Left ventricle myocardium inferior (tissue), 1 donor: ENCODE measurements around the gene TSPAN33. TPM values are rescaled to one million over a fixed set of nuclear protein-coding genes. Genes with fewer than 3 reads are reported as not detected.

Source experiments
- DNase-seq: peaks from one replicate; pipeline ENCODE4 v3.0.0-alpha.2; 2020
- H3K27ac ChIP-seq: fragments of 200-600 bp; replicated peaks from 2 replicates; pipeline ENCODE4 v1.8.0; 2021
- H3K27me3 ChIP-seq: fragments of 200-600 bp; 2 replicates; pipeline ENCODE4 v1.8.0; 2021; ENCODE audit warnings: low read depth
- H3K36me3 ChIP-seq: fragments of 200-600 bp; 2 replicates; pipeline ENCODE4 v1.8.0; 2021
- H3K4me1 ChIP-seq: fragments of 200-600 bp; 2 replicates; pipeline ENCODE4 v1.8.0; 2021
- H3K4me3 ChIP-seq: fragments of 200-600 bp; 2 replicates; pipeline ENCODE4 v1.8.0; 2021; ENCODE audit warnings: mild to moderate bottlenecking, moderate library complexity
- H3K9me3 ChIP-seq: fragments of 200-600 bp; replicated peaks from 2 replicates; pipeline ENCODE4 v1.8.0; 2021
- intact Hi-C: fragments of 100-400 bp; cut with micrococcal nuclease; formaldehyde crosslinking; loops from one replicate; pipeline ENCODE4 v1.11.0; 2022
- total RNA-seq: library from RNA; stranded (reverse); fragmentation: NEBNext Ultra II Directional; extraction: Animal tissue kit (Norgen Biotek cat#: 25700); gene quantifications from one replicate; pipeline ENCODE4 v1.2.1, GENCODE V29; 2021
- TF ChIP-seq, protein P1 (sequence below): fragments of 200-600 bp; IDR thresholded peaks from 2 replicates; pipeline ENCODE4 v1.8.0; 2021; ENCODE audit warnings: antibody characterized with exemption, mild to moderate bottlenecking, borderline replicate concordance
- donor health status: DM: no; HTN: yes; CAD: no; lungs with severe emphysema.

The TSPAN33 gene
- total RNA-seq, 1 donor from 2014 or later, result 9.7 TPM

GRCh38 chr7:129126314-129126713 lies 18.2 kb upstream of the TSPAN33 start:
- no peaks in the 10 kb centered on the region for H3K36me3 ChIP-seq
- no peaks in the 10 kb centered on the region for H3K4me1 ChIP-seq
- no peak overlapping the region for H3K4me3 ChIP-seq
- no peak overlapping the region for H3K27ac ChIP-seq
- no peak for DNase-seq
- TF ChIP-seq, protein P1, sequence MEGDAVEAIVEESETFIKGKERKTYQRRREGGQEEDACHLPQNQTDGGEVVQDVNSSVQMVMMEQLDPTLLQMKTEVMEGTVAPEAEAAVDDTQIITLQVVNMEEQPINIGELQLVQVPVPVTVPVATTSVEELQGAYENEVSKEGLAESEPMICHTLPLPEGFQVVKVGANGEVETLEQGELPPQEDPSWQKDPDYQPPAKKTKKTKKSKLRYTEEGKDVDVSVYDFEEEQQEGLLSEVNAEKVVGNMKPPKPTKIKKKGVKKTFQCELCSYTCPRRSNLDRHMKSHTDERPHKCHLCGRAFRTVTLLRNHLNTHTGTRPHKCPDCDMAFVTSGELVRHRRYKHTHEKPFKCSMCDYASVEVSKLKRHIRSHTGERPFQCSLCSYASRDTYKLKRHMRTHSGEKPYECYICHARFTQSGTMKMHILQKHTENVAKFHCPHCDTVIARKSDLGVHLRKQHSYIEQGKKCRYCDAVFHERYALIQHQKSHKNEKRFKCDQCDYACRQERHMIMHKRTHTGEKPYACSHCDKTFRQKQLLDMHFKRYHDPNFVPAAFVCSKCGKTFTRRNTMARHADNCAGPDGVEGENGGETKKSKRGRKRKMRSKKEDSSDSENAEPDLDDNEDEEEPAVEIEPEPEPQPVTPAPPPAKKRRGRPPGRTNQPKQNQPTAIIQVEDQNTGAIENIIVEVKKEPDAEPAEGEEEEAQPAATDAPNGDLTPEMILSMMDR, result no peak
- peaks cover 5% of the 10 kb centered on the region for H3K9me3 ChIP-seq
- intact Hi-C loops, result no loop called here
- H3K27me3 ChIP-seq, result peaks cover 38% of the 10 kb centered on the region

- peaks cover 38% of the 10 kb centered on the region for H3K27me3 ChIP-seq
- intact Hi-C loops, result no loop called here
- H3K36me3 ChIP-seq, result no peaks in the 10 kb centered on the region
- no peak for DNase-seq
- H3K4me3 ChIP-seq, result no peak overlapping the region
- no peaks in the 10 kb centered on the region for H3K4me1 ChIP-seq
- no peak overlapping the region for H3K27ac ChIP-seq
- no peaks in the 10 kb centered on the region for H3K9me3 ChIP-seq
- TF ChIP-seq, protein P1, result no peak
Observed at GRCh38 chr7:129127154-129127553, 17.4 kb upstream of the TSPAN33 start.

GRCh38 chr7:129127601-129128000 lies 16.9 kb upstream of the TSPAN33 start:
- no peaks in the 10 kb centered on the region for H3K36me3 ChIP-seq
- DNase-seq, result no peak
- no peaks in the 10 kb centered on the region for H3K9me3 ChIP-seq
- H3K4me1 ChIP-seq, result no peaks in the 10 kb centered on the region
- H3K27me3 ChIP-seq, result peaks cover 38% of the 10 kb centered on the region
- H3K27ac ChIP-seq, result no peak overlapping the region
- intact Hi-C loops, result no loop called here
- TF ChIP-seq, protein P1, result no peak
- H3K4me3 ChIP-seq, result no peak overlapping the region

- Histone ChIP-seq H3K27me3 (no peaks in the 10 kb centered on the region), H3K27ac (no peak overlapping the region), H3K36me3 (no peaks in the 10 kb centered on the region), H3K4me1 (no peaks in the 10 kb centered on the region), H3K4me3 (no peak overlapping the region), H3K9me3 (no peaks in the 10 kb centered on the region)
- intact Hi-C loops, result no loop called here
- TF ChIP-seq, protein P1, result no peak
- no peak for DNase-seq
Observed at GRCh38 chr7:129134356-129134987, 10.0 kb upstream of the TSPAN33 start.

- TF ChIP-seq, protein P1, result no peak
- Histone ChIP-seq H3K27me3 (no peaks in the 10 kb centered on the region), H3K4me3 (no peak overlapping the region), H3K4me1 (no peaks in the 10 kb centered on the region), H3K9me3 (no peaks in the 10 kb centered on the region), H3K36me3 (no peaks in the 10 kb centered on the region), H3K27ac (no peak overlapping the region)
- intact Hi-C loops, result no loop called here
- DNase-seq, result no peak
Observed at GRCh38 chr7:129136887-129137642, 7.4 kb upstream of the TSPAN33 start.
